Lower lobe of right lung (tissue), 2 donors: ENCODE data around the gene PPA2. TPM values are rescaled to one million over a fixed set of nuclear protein-coding genes. Genes with fewer than 3 reads are reported as not detected.

Experiments used
- ATAC-seq, 2 donors: fragments of 200-7000 bp; cut with Tn5 transposase; one replicate each; pipeline ENCODE4 v1.9.1; 2020 to 2022; ENCODE audit warnings: mild to moderate bottlenecking in 2 of 2, moderate library complexity in 2 of 2
- DNase-seq: peaks from one replicate; pipeline ENCODE4 v3.0.0-alpha.2; 2020
- H3K27ac ChIP-seq: fragments of 200-600 bp; one replicate; pipeline ENCODE4 v1.8.0; 2022
- H3K27me3 ChIP-seq: fragments of 200-600 bp; one replicate; pipeline ENCODE4 v1.8.0; 2022; ENCODE audit warnings: low read depth
- H3K36me3 ChIP-seq: fragments of 200-600 bp; one replicate; pipeline ENCODE4 v1.8.0; 2022; ENCODE audit warnings: mild to moderate bottlenecking
- H3K4me1 ChIP-seq: fragments of 200-600 bp; one replicate; pipeline ENCODE4 v1.8.0; 2022
- H3K4me3 ChIP-seq: fragments of 200-600 bp; one replicate; pipeline ENCODE4 v1.8.0; 2022; ENCODE audit warnings: mild to moderate bottlenecking
- H3K9me3 ChIP-seq: fragments of 200-600 bp; one replicate; pipeline ENCODE4 v1.8.0; 2022
- CTCF ChIP-seq: fragments of 200-600 bp; IDR thresholded peaks from one replicate; pipeline ENCODE4 v1.8.0; 2022; ENCODE audit warnings: antibody characterized with exemption, mild to moderate bottlenecking
- intact Hi-C: fragments of 100-400 bp; cut with DNase I; formaldehyde crosslinking; loops from one replicate; pipeline ENCODE4 v1.11.0; 2022
- total RNA-seq: library from RNA; stranded (reverse); fragmentation: NEBNext Ultra II Directional; extraction: Animal tissue kit (Norgen Biotek cat#: 25700); gene quantifications from one replicate; pipeline ENCODE4 v1.2.1, GENCODE V29; 2021
- donor health status: DM: no; HTN: yes; CAD: no; lungs with severe emphysema.

PPA2 gene
- total RNA-seq, 1 donor from 2014 or later, result 62.9 TPM

- Histone ChIP-seq H3K27ac (no peak overlapping the region), H3K9me3 (no peaks in the 10 kb centered on the region), H3K27me3 (no peaks in the 10 kb centered on the region), H3K4me3 (no peak overlapping the region), H3K4me1 (no peaks in the 10 kb centered on the region), H3K36me3 (peaks cover 37% of the 10 kb centered on the region)
- ATAC-seq (no peak), DNase-seq (no peak)
- intact Hi-C loops, result no loop called here
- TF ChIP-seq CTCF, result no peak
Measured at GRCh38 chr4:105451346-105451745, 22.5 kb downstream of the PPA2 start.

GRCh38 chr4:105440890-105441289 lies 33.0 kb downstream of the PPA2 start:
- no peak for TF ChIP-seq CTCF
- H3K4me3 ChIP-seq, result no peak overlapping the region
- intact Hi-C loops, result no loop called here
- H3K36me3 ChIP-seq, result peaks cover 59% of the 10 kb centered on the region
- no peaks in the 10 kb centered on the region for H3K27me3 ChIP-seq
- no peaks in the 10 kb centered on the region for H3K4me1 ChIP-seq
- DNase-seq (no peak), ATAC-seq (no peak)
- H3K27ac ChIP-seq, result no peak overlapping the region
- H3K9me3 ChIP-seq, result peaks cover under 1% of the 10 kb centered on the region

DNA sequence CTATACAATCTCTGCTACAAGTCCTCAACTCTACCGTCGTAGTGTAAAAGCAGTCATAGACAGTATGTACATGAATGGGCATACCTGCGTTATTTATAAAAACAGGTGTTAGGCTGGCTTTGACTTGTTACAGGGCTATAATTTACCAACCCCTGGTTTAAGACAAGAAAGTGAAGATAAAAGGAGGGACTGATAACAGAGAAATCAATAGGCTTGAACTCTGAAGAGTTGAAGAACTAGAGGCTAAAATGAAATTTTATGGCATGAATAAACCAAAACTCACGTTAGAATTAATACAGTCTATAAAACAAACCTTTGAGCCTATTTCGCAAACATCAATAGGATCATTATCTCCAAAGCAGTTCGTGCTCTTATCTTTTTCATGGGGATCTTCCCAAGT lies 36.2 kb downstream of the PPA2 start:
- no peak for TF ChIP-seq CTCF

GRCh38 chr4:105436414-105436813 lies 37.4 kb downstream of the PPA2 start:
- H3K4me1 ChIP-seq, result no peaks in the 10 kb centered on the region
- ATAC-seq (no peak), DNase-seq (no peak)
- H3K4me3 ChIP-seq, result no peak overlapping the region
- peaks cover 9% of the 10 kb centered on the region for H3K9me3 ChIP-seq
- intact Hi-C loops, result no loop called here
- H3K36me3 ChIP-seq, result peaks cover 63% of the 10 kb centered on the region
- no peaks in the 10 kb centered on the region for H3K27me3 ChIP-seq
- no peak overlapping the region for H3K27ac ChIP-seq
- TF ChIP-seq CTCF, result no peak

More for the DNA sequence above, 36.2 kb downstream of the PPA2 start:
- no peaks in the 10 kb centered on the region for H3K27me3 ChIP-seq
- DNase-seq (no peak), ATAC-seq (no peak)
- H3K27ac ChIP-seq, result no peak overlapping the region
- H3K4me3 ChIP-seq, result no peak overlapping the region
- peaks cover 55% of the 10 kb centered on the region for H3K36me3 ChIP-seq
- intact Hi-C loops, result no loop called here
- H3K9me3 ChIP-seq, result peaks cover 9% of the 10 kb centered on the region
- no peaks in the 10 kb centered on the region for H3K4me1 ChIP-seq

- no peaks in the 10 kb centered on the region for H3K4me1 ChIP-seq
- H3K9me3 ChIP-seq, result peaks cover 9% of the 10 kb centered on the region
- no peak overlapping the region for H3K4me3 ChIP-seq
- no peak for DNase-seq
- no peak for TF ChIP-seq CTCF
- peaks cover 58% of the 10 kb centered on the region for H3K36me3 ChIP-seq
- H3K27ac ChIP-seq, result no peak overlapping the region
- ATAC-seq, result no peak
- intact Hi-C loops, result no loop called here
- H3K27me3 ChIP-seq, result no peaks in the 10 kb centered on the region
Measured at GRCh38 chr4:105434940-105435339, 38.9 kb downstream of the PPA2 start.

GRCh38 chr4:105433421-105433820 lies 40.4 kb downstream of the PPA2 start:
- ATAC-seq (no peak), DNase-seq (no peak)
- H3K4me3 ChIP-seq, result no peak overlapping the region
- TF ChIP-seq CTCF, result no peak
- intact Hi-C loops, result no loop called here
- H3K27ac ChIP-seq, result no peak overlapping the region
- peaks cover 9% of the 10 kb centered on the region for H3K9me3 ChIP-seq
- H3K27me3 ChIP-seq, result no peaks in the 10 kb centered on the region
- H3K36me3 ChIP-seq, result peaks cover 58% of the 10 kb centered on the region
- H3K4me1 ChIP-seq, result no peaks in the 10 kb centered on the region
